PC-3 (cell line): ENCODE measurements around the gene MALL.

Source experiments
- CTCF ChIP-seq: fragments of 300-600 bp; sonication (generic); conservative IDR thresholded peaks from 2 replicates; pipeline ENCODE4 v1.5.1; 2017; ENCODE audit warnings: antibody characterized with exemption, low read depth, mild to moderate bottlenecking, low read length
- EZH2 ChIP-seq: fragments of 300-600 bp; sonication (generic); IDR thresholded peaks from one replicate; pipeline ENCODE4 v1.6.1; 2017; ENCODE audit warnings: antibody characterized with exemption, mild to moderate bottlenecking, low read length; ENCODE audit not compliant: unreplicated experiment
- EZH2phosphoT487 ChIP-seq: fragments of 300-600 bp; sonication (generic); IDR thresholded peaks from 2 replicates; pipeline ENCODE4 v1.6.1; 2018; ENCODE audit warnings: mild to moderate bottlenecking, antibody characterized with exemption, low read length, borderline replicate concordance

- no peak for TF ChIP-seq CTCF
- no peak for TF ChIP-seq EZH2
- no peak for TF ChIP-seq EZH2phosphoT487
Measured at GRCh38 chr2:110126086-110126773, 10.6 kb upstream of the MALL start.
